ENCODE results near the gene WNT9A.
"Not testable (repeated sequence)": the region's sequence is repeated elsewhere in the genome, so short reads cannot be mapped to it uniquely, and the experiment has no call there.

WNT9A gene

DNA sequence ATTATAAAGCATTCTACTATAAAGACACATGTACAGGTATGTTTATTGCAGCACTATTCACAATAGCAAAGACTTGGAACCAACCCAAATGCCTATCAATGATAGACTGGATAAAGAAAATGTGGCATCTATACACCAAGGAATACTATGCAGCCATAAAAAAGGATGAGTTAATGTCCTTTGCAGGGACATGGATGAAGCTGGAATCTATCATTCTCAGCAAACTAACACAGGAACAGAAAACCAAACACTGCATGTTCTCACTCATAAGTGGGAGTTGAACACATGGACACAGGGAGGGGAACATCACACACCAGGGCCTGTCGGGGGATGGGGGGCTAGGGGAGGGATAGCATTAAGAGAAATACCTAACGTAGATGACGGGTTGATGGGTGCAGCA lies 69.9 kb downstream of the WNT9A start:
- H3K9me3 ChIP-seq (ENCODE audit: control insufficient read depth, insufficient read depth, low read depth, low read length); CTCF ChIA-PET; H3K4me3 ChIP-seq (ENCODE audit: low read depth, low read length); H3K27ac ChIP-seq (ENCODE audit: extremely low read depth, low read depth, low read length); H3K4me1 ChIP-seq (ENCODE audit: control insufficient read depth, insufficient read depth, low read length); H3K36me3 ChIP-seq (ENCODE audit: control insufficient read depth in 2 of 2, insufficient read depth in 1 of 2, low read length in 2 of 2); POLR2A ChIA-PET: not testable (repeated sequence)
- TF ChIP-seq ZNF146 (tag by site-specific recombination; IDR thresholded peaks at IDR 0.05) = peak; percentile 95
- TF ChIP-seq, protein P1, sequence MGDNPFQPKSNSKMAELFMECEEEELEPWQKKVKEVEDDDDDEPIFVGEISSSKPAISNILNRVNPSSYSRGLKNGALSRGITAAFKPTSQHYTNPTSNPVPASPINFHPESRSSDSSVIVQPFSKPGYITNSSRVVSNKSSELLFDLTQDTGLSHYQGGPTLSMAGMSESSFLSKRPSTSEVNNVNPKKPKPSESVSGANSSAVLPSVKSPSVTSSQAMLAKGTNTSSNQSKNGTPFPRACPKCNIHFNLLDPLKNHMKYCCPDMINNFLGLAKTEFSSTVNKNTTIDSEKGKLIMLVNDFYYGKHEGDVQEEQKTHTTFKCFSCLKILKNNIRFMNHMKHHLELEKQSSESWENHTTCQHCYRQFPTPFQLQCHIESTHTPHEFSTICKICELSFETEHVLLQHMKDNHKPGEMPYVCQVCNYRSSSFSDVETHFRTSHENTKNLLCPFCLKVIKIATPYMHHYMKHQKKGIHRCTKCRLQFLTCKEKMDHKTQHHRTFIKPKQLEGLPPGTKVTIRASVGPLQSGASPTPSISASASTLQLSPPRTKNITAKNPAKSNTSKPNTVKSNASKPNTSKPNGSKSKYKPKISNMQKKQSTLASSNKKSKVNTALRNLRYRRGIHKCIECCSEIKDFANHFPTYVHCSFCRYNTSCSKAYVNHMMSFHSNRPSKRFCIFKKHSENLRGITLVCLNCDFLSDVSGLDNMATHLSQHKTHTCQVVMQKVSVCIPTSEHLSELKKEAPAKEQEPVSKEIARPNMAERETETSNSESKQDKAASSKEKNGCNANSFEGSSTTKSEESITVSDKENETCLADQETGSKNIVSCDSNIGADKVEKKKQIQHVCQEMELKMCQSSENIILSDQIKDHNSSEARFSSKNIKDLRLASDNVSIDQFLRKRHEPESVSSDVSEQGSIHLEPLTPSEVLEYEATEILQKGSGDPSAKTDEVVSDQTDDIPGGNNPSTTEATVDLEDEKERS (tag by site-specific recombination; IDR thresholded peaks at IDR 0.05) = 0 out of 2 replicates have a peak, but pooled peaks have one; percentile 51

DNA sequence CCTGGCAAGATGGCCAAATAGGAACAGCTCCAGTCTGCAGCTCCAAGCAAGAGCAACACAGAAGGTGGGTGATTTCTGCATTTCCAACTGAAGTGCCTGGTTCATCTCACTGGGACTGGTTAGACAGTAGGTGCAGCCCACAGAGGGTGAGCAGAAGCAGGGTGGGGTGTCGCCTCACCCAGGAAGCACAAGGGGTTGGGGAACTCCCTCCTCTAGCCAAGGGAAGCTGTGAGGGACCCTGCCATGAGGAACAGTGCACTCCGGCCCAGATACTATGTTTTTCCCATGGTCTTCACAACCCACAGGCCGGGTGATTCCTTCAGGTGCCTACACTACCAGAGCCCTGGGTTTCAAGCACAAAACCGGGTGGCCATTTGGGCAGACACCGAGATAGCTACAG lies 75.8 kb downstream of the WNT9A start:
- POLR2A ChIA-PET; H3K4me3 ChIP-seq (ENCODE audit: low read depth, low read length); H3K9me3 ChIP-seq (ENCODE audit: control insufficient read depth, insufficient read depth, low read depth, low read length); H3K27ac ChIP-seq (ENCODE audit: extremely low read depth, low read depth, low read length); CTCF ChIA-PET; H3K4me1 ChIP-seq (ENCODE audit: control insufficient read depth, insufficient read depth, low read length); H3K36me3 ChIP-seq (ENCODE audit: control insufficient read depth in 2 of 2, insufficient read depth in 1 of 2, low read length in 2 of 2): not testable (repeated sequence)

DNA sequence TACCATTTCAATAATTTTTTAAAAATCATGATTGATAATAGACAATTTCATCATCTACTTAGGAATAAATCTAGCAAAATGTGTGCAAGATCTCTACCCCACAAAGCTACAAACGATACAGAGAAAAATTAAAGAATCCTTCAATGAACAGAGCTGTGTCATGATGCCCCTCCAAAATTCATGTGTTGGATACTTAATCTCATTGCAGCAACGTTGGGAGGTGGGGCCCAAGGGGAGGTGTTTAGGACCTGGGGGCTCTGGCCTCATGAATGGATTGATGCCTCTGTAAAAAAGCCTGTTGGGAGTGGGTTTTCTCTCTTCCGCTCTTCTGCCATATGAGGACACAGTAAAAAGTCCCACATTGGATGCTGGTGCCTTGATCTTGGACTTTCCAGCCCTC lies 77.4 kb downstream of the WNT9A start:
- Histone ChIP-seq H3K4me1 (ENCODE audit: control insufficient read depth, insufficient read depth, low read length) (no peaks in the 10 kb centered on the region), H3K27ac (ENCODE audit: extremely low read depth, low read depth, low read length) (no peak overlapping the region), H3K36me3 (ENCODE audit: control insufficient read depth in 2 of 2, insufficient read depth in 1 of 2, low read length in 2 of 2) (no peaks in the 10 kb centered on the region), H3K4me3 (ENCODE audit: low read depth, low read length) (no peak overlapping the region), H3K9me3 (ENCODE audit: control insufficient read depth, insufficient read depth, low read depth, low read length) (no peaks in the 10 kb centered on the region)
- TF ChIP-seq ZNF16 (tag by site-specific recombination; IDR thresholded peaks at IDR 0.05; ENCODE audit: low read depth) = no peak
- no peak for TF ChIP-seq ZNF174 (tag by site-specific recombination; IDR thresholded peaks at IDR 0.05)
- no peak for TF ChIP-seq ZNF610 (tag by site-specific recombination; IDR thresholded peaks at IDR 0.05; ENCODE audit: borderline replicate concordance)
- TF ChIP-seq SCRT1 (tag by site-specific recombination; IDR thresholded peaks at IDR 0.05; ENCODE audit: borderline replicate concordance) = no peak
- no peak for TF ChIP-seq ZNF426 (tag by site-specific recombination; IDR thresholded peaks at IDR 0.05)
- TF ChIP-seq ZNF514 (tag by site-specific recombination; IDR thresholded peaks at IDR 0.05) = no peak
- TF ChIP-seq ZNF777 (tag by site-specific recombination; IDR thresholded peaks at IDR 0.05; ENCODE audit: borderline replicate concordance) = no peak
- no peak for TF ChIP-seq ZNF146 (tag by site-specific recombination; IDR thresholded peaks at IDR 0.05)
- TF ChIP-seq HOXC10 (CRISPR knock-in tag; IDR thresholded peaks at IDR 0.05) = no peak
- TF ChIP-seq ZNF830 (tag by site-specific recombination; IDR thresholded peaks at IDR 0.05; ENCODE audit: low read depth) = no peak
- TF ChIP-seq ZNF501 (tag by site-specific recombination; IDR thresholded peaks at IDR 0.05) = no peak
- no peak for TF ChIP-seq KLF7 (tag by site-specific recombination; IDR thresholded peaks at IDR 0.05; ENCODE audit: borderline replicate concordance)
- TF ChIP-seq, protein P2, sequence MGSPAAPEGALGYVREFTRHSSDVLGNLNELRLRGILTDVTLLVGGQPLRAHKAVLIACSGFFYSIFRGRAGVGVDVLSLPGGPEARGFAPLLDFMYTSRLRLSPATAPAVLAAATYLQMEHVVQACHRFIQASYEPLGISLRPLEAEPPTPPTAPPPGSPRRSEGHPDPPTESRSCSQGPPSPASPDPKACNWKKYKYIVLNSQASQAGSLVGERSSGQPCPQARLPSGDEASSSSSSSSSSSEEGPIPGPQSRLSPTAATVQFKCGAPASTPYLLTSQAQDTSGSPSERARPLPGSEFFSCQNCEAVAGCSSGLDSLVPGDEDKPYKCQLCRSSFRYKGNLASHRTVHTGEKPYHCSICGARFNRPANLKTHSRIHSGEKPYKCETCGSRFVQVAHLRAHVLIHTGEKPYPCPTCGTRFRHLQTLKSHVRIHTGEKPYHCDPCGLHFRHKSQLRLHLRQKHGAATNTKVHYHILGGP (tag by site-specific recombination; IDR thresholded peaks at IDR 0.05) = no peak
- TF ChIP-seq ZNF350 (tag by site-specific recombination; IDR thresholded peaks at IDR 0.05) = no peak
- TF ChIP-seq, protein P3, sequence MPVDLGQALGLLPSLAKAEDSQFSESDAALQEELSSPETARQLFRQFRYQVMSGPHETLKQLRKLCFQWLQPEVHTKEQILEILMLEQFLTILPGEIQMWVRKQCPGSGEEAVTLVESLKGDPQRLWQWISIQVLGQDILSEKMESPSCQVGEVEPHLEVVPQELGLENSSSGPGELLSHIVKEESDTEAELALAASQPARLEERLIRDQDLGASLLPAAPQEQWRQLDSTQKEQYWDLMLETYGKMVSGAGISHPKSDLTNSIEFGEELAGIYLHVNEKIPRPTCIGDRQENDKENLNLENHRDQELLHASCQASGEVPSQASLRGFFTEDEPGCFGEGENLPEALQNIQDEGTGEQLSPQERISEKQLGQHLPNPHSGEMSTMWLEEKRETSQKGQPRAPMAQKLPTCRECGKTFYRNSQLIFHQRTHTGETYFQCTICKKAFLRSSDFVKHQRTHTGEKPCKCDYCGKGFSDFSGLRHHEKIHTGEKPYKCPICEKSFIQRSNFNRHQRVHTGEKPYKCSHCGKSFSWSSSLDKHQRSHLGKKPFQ (tag by site-specific recombination; IDR thresholded peaks at IDR 0.05) = no peak
- POLR2A ChIA-PET = no interaction called here
- CTCF ChIA-PET = no interaction called here

Data from HEK293 (cell line).